A172 (cell line): ENCODE measurements around the gene PDCD7. TPM values are rescaled to one million over a fixed set of nuclear protein-coding genes. Genes with fewer than 3 reads are reported as not detected.
"Not testable (repeated sequence)": the region's sequence is repeated elsewhere in the genome, so short reads cannot be mapped to it uniquely, and the experiment has no call there.

Source experiments
- DNase-seq: peaks from one replicate; pipeline ENCODE4 v3.0.0-alpha.2; 2015; ENCODE audit warnings: low spot score
- total RNA-seq: library from RNA; depleted of rRNA; stranded (reverse); fragments of >200 nt; shearing (Covaris generic); gene quantifications from 2 replicates; pipeline ENCODE4 v1.2.3, GENCODE V29; 2014

The PDCD7 gene
- total RNA-seq, 1 experiment from 2014 or later: 18.7 TPM

DNA sequence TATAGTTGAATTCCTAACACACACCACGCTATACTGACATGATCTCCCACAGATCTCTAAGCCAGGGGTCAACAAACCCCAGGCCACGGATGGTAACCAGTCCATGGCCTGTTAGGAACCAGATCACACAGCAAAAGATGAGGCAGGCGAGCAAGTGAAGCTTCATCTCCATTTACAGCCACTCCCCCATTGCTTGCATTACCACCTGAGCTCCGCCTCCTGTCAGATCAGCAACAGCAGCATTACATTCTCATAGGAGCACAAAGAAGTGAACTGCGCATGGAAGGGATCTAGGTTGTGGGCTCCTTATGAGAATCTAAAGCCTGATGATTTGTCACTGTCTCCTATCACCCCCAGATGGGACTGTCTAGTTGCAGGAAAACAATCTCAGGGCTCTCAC lies 2.7 kb downstream of the PDCD7 start:
- no peak for DNase-seq

DNA sequence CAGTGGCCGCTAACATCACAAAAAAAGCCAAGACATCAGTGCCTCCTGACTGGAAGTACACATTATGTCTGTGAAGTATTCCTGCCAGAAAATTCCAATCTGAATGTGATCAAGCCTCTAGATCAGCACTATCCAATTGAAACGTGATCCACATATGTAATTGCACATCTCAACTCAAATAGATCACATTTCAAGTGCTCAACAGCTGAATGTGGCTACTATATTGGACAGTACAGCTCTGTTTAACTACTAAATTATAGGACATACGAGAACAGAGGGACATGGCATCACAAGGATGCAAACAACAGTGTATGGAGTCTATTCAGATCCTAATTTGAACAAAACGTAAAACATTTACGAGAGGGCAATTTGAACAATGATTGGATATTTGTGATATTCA lies 18.1 kb downstream of the PDCD7 start:
- DNase-seq: no peak

DNA sequence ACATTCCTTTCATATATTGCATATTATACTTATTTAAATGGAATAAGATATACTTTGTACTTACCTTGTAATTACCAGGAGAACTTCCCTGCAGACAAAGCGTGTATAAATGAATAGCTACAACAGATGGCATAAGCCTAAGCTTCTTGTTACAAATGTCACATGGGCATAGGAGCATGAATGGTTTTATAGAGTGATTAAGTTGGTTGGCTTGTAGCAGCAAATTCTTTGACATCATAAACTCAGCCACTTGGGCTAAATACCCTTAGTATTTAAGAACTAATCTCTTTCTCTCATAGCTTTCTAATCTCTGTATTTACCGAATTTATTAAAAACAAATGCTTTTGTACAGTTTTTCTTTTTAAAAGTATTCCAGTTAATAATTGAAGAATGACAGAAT lies 18.5 kb downstream of the PDCD7 start, which contains the start of gene UBAP1L:
TSS of gene UBAP1L (minus strand) at position 115 of the 400 bp plus-strand sequence. CDS start 8,985 bp downstream, outside the sequence.
- DNase-seq: no peak

DNA sequence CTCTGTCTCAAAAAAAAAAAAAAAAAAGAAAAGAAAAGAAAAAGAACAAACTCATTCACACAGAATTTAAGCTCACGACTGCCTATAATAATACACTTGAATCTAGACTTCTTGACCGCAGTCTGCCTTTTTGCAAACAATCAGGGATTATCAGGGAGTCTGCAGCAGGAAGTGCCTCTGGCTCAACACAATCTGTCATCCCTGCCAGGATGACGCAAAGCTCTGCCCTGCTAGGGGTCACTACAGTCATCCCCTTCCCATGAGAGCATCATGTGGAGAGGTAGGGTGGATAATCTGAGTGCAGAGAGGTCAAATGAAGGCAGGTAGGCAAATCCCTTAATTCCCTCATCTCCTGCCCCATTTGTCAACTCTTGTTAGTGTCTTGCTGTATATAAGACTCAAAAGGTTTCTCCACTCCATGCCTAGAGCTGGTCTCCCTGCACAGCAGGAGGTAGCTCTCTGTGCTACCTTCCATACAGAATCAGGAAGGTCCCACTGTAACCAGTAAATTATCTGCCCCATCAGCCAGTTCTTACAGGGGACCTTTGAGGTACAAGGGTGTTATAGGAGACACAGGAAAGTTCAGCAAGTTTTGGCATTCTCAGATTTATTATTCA lies 22.8 kb downstream of the PDCD7 start:
- DNase-seq: peak; percentile 41

DNA sequence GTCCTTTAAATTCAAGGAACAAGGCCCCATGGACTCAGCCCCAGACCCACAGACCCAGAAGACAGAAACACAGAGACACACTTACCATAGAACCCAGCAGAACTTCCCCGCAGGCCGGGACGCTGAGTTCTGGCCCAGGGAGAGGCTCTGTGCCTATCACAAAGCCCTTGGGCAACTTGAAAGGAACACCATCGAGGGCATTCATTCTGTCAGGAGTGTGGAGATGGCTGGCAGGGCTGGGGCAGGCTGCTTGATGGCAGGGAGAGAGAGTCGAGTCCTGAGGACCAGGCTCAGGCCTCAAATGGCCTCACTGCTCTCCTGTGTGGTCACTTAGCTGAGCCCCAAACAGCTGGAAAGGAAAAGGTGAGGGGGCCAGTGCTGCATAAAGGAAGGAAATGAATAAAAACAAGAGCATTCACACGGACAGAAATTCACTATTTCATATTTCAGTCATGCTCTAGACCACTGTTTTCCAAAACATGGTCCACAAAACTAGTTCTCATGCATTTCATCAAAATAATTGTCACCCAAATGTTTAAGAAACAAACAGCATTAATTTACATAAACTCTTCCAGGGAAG lies 27.5 kb downstream of the PDCD7 start:
- no peak for DNase-seq

DNA sequence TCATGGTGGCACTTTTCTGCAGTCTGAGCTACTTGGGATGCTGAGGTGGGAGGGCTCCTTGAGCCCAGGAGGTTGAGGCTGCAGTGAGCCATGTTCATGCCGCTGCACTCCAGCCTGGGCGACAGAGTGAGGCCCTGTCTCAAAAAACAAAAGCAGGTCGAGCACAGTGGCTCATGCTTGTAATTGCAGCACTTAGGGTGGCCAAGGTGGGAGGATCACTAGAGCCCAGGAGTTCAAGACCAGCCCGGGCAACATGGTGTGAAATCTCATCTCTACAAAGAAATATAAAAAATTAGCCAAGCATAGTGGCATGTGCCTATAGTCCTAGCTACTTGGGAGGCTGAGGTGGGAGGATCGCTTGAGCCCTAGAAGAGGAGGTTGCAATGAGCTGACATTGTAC lies 28.6 kb downstream of the PDCD7 start:
- no peak for DNase-seq

DNA sequence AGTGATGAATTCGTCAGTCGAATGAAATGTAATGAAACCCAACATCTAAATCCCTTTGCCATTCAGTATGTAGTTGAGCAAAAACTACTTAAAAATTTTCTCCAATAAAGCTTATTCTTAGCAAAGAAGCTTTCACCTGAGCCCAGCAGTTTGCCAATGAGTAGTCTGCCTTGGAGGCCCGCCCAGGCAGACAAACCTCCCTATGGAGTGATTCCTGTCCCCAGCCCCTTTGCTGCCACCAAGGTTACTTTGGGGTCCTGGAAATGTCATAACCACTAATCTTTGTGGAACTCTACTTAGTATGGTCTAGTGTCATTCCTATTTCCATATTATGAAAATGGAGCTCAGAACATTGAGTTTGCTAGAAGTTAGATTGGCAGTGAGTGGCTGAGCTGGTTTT lies 30.7 kb downstream of the PDCD7 start:
- no peak for DNase-seq

DNA sequence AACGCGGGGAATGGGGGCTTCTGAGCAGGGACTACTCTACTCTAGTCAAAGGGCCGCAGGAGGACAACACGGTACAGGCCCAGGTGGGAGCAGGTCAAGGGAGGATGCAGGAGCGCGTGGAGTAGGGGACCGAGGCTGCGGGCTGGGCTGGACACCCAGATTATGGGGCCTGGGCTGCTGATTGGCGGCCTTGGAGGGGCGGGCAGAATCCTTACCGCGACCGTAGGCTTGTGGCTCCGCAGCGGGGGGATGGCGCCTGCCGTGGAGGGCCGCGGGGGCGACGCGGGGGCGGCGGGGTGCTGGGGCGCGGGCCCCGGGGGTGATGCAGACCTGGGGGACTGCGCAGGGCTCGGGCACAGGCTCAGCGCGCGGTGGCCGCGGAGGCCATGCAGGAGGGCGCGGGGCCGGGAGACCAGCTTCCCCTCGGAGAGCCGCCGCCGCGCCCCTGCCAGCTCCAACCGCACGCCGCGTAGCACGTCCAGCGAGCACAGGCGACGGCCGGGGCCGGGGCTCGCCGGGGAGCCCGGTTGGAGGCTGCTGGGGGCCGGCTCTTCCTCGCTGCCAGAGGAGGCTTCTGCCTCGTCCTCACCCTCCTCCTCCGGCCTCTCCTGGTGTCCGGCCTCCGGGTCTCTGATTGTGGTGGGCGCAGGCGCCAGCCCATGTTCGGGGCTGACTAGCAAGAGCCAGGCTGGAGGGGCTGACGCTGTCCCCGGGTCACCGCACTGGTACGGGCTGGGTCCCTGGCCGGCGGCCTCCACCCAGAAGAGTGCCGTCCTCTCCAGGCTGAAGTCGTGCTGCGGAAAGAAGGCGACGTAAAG lies 31.5 kb downstream of the PDCD7 start:
- DNase-seq: no peak

DNA sequence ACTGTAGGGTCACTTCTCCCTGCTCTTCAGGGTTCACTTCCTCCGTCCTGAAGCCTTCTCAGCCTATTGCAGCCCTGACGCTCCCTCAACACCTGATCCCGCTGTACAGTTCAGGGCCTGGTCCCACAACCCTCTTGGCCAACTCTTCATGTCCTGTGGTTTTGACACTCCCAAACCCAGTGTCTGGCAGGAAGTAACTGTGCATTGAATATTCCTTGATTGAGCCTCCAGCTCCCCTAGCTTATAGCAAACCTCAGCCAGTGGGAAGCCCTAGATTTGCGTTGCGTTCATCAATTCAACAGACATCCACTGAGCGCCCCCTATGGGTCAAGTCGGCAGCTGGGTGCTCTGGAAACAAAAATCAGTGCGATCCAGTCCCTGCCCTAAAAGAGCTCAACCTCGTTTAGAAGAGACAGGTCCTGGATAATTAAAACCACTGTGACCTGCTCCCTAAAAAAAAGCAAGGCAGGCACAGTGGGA lies 32.2 kb downstream of the PDCD7 start:
- DNase-seq: peak; percentile 44

DNA sequence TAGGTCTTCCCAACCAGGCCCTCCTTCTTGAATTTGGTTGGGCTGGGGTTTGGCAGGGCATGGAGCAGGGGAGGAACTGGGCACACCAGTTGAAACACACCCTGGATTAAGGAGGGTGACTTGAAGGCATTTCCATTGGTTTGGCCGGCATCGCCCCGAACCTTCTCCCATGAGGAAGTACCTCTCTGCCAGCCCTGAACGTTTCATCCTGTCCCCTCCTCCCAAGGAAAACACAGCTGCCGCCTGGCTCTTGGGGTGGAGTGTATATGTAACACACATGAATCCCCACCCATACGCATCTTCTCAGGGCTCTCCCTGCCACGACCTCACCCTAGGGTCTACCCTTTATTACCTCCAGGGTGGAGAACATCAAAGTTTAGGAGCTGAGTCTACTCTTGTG lies 33.2 kb downstream of the PDCD7 start:
- no peak for DNase-seq

DNA sequence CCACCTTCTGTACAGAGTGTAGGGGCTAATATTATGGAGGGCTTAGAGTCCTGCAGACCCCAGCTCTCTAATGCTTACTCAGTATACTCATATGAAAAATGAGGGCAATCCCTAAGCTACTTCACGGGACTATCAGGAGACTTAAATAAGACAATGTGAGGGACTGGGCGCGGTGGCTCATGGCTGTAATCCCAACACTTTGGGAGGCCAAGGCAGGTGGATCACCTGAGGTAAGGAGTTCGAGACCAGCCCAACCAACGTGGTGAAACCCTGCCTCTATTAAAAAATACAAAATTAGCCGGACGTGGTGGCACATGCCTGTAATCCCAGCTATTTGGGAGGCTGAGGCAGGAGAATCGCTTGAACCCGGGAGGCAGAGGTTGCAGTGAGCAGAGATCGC lies 33.8 kb downstream of the PDCD7 start:
- DNase-seq: not testable (repeated sequence)

DNA sequence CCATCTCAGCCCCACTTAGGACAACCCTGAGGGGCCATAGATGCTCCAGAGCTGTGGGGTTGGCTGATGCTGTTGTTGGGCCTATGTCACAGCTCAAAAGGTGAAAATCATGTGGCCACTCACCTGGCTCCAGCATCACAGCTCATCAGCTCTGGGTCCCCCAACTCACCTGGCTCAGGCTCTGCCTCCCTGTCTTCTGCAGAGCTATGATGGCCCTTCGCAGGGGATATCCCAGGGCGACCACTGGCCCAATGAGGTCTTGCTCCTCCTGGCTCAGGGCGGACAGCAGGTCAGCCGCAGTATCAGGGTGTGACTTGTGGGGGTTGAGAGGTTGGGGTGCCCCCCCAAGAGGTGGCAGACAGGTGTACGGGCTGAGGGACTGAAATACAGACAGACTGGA lies 34.3 kb downstream of the PDCD7 start:
- no peak for DNase-seq

DNA sequence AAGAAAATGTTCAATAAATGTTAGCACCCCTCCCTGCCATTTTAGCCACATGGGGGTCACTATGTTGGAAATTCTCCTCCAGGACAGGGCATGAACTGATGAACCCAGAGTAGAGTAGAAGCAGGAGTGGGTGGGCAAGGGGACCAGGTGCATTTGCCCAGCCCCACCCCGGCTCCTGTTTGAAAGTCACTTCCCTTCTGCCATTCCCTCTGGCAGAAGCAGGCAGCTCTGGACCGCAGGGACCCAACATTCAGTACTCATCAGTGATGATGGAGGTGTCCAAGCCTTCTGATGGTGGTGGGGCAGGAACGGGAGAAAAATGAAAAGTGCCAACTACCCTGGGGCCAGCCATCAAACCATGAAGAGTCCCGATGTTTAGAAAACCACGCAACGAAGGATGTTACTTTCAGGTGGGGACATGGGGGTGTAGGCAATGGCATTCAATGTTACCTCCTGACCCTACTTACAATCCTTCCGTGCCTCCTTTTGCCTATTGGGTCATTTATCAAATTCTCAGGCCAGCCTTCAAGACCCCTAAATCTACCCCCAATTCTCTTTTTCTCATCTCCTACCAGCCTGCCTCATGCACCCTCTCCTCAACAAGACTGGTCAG lies 35.9 kb downstream of the PDCD7 start:
- no peak for DNase-seq

DNA sequence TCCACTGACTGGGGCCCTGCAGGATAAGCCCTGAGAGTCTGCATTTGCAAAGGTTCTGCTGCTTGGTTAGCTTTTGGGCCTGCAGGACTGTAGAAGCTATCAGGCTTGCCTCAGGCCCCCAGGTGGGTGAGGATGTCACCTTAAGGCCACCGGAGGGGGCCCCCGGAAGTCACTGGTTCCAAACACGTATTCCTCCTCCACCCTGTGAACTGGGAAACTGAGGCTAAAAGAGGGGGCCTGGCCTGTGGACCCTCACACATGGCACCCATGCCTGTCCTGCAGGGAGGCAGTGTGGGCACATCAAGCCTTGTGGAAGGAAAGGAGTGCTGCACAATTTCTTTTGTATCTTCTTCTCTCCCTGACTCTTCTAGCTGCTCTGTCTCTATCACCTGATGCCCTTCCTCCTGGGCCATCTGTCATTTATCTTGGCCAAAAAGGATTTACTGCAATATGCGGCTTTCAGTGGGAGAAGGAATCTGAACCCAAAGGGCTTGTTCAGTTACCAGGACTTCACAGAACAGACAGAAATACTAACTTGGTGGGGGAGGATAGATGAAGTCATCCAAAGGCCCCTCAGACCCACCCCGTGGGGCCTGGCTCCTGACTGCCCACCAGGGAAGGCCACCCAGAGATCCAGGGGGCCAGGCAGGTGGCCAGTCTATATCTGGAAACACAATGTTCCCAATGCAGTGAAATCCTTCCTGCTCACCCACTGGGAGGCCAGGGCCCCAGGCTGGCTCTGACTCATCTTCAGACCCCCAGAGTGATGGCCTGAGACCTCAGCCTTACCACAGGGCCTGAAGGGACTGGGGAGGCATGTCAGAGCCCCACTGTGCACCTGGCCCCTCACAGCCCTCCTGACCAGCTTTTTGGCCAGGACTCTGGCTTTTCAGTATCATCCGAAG lies 36.9 kb downstream of the PDCD7 start:
- peak; percentile 9 for DNase-seq

DNA sequence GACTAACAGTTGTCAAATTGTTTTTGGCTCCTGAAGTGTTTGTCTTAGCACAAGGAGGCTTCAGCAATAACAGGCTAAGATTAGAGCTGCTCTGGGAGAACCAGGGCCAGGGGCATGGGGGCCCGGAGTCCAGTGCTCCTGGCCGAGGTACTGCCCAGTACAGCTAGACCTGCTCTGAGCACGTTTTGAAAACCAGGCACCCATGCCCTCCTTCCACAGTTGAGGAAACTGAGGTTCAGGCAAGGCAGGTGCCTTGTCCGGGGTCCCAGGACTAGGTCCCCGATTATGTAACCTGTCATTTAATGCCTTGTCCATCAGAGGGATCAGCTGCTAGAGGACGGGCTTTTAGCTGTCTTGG lies 37.9 kb downstream of the PDCD7 start:
- no peak for DNase-seq

DNA sequence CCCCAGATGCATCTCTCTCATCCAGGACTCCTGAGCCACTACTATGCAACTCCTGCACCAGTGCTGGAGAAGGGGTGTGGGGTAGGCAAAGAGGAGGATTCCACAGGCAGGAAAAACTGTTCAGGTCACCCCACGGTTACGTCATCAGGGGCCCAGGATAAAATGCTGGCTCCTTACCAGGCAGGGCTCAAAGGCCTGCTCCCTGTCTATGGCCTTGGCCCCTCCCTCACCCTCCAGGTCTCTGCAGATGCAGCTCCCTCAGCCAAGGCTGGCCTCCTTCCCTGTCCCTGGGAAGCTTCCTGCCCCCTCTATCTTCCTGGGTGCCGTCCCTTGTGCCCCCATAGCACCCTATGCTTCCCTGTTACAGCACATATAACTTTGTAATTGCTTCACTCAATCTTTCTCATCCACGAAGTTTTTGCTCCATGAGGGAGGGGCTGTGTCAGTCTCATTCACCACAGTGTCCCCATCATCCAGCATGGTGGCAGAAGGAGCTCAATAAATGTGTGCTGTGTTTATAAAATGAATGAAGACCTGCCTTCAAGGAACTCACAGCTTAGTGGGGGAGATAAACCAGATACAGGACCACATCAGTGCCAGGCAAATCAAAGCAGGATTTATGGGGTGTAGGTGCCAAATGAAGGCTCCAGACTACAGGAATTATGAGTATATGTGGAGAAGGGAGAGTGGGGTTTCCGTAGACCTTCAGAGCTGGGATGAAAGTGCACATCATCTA lies 38.4 kb downstream of the PDCD7 start:
- no peak for DNase-seq

DNA sequence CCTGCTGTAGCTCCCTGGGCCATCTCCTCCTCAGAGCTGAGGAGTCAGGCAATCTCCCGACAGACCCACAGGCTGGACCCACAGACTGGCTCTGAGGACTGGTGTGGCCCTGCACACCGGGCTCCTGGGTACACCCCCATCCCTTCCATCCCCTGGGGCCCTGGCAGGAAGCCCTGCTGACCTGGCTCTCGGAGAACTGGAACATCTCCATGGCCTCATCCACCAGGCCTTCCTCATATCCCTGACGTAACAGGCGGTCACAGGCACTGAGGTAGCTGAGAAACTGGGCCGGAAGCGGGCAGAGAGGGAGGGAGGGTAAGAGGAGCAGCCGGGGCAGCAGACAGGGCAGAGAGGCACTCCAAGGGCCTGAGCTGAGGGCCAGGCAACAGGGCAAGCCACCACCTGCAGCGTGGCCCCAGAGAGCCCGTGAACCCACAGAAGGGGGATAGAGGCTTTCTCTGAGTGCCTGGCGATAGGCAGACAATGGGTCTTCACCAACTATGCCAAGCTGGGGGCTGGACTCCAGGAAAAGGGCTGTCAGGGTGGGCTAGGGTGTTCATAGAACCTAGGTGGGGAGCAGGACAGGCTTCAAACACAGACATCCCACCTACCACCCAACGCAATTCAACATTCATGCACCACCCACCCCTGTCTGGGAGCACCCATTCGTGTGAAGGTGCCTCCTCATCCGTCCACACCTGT lies 39.2 kb downstream of the PDCD7 start:
- DNase-seq: no peak

DNA sequence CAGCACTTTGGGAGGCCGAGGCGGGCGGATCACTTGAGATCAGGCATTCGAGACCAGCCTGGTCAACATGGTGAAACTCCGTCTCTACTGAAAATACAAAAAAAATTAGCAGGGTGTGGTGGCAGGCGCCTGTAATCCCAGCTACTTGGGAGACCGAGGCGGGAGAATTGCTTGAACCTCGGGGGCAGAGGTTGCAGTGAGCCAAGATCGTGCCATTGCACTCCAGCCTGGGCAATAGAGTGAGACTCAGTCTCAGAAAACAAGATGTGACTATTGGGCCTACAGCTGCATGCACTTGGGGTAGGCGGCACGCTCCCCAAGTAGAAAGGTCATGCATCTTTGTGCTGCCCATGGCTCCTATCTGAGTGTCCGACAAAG lies 39.8 kb downstream of the PDCD7 start:
- not testable (repeated sequence) for DNase-seq

DNA sequence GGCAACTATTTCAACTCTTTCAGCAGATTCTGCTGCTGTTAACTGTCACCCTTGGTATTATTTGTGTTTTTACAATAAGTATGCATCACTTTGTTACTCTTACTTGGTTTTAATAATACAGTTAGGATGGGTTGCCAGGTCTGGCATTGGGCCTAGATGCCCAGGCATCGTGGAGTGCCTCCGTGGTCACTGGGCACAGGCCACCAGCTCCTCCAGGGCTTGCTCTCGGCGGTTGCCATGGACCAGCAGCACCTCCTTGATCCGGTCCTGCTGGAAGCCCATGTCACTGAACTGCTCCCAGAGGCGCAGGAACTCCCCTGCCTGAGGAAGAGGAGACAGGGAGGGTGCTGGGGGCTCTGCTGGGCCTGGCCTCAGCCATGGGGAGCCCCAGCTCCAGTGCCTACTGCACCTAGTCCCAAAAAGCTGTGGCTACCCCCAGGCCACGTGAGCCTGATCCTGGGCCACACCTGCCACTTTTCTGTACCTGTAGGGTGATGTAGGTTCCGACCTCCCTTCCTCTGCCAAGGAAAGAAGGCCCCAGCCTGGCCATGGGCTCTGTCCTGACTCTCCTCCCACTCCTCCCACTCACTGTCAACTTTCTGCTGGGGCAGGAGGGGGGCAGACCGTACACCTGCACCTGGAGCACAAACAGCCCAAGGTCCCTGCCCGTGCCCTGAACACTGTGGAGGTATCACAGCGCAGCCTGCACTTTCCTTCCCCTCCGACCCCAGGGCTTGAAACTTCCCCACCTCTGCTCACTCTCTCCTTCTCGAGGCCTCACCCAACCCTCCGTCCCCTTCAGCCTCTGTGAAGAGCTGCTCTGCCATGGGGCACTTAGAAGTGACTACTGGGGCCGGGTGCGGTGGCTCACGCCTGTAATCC lies 40.5 kb downstream of the PDCD7 start:
- no peak for DNase-seq
